ENCODE measurements around the gene MMP19.
A peak's percentile ranks its signal among the peaks of the same experiment; 100 is the strongest.

The MMP19 gene

GRCh38 chr12:55822228-55822627 lies 20.5 kb downstream of the MMP19 start:
- no peak overlapping the region for H3K4me3 ChIP-seq (ENCODE audit: low read depth, low read length)
- no peak for DNase-seq (ENCODE audit: low read depth)

GRCh38 chr12:55820679-55821078 lies 22.1 kb downstream of the MMP19 start:
- no peak for TF ChIP-seq CTCF (IDR thresholded peaks at IDR 0.05; ENCODE audit: low read depth, low read length, missing control alignments)
- DNase-seq (ENCODE audit: low read depth): no peak
- H3K4me3 ChIP-seq (ENCODE audit: low read depth, low read length): no peak overlapping the region

More at GRCh38 chr12:55822228-55822627, 20.5 kb downstream of the MMP19 start:
- peak; percentile 7 for TF ChIP-seq CTCF (IDR thresholded peaks at IDR 0.05; ENCODE audit: low read depth, low read length, missing control alignments)

GRCh38 chr12:55818886-55819285 lies 23.9 kb downstream of the MMP19 start:
- DNase-seq (ENCODE audit: low read depth): no peak
- peak overlapping the region; percentile 57; the same call in 1 of the 2 replicates for H3K4me3 ChIP-seq (ENCODE audit: low read depth, low read length)
- no peak for TF ChIP-seq CTCF (IDR thresholded peaks at IDR 0.05; ENCODE audit: low read depth, low read length, missing control alignments)

- H3K4me3 ChIP-seq (ENCODE audit: low read depth, low read length): peak overlapping the region; percentile 57
- TF ChIP-seq CTCF (IDR thresholded peaks at IDR 0.05; ENCODE audit: low read depth, low read length, missing control alignments): no peak
- no peak for DNase-seq (ENCODE audit: low read depth)
These were observed 24.5 kb downstream of the MMP19 start for GRCh38 chr12:55818140-55818728.

GRCh38 chr12:55817345-55818139 lies 25.2 kb downstream of the MMP19 start, which contains the start of the genes ORMDL2 and SARNP:
ORMDL2 (plus strand) TSS chr12:55818041; CDS start chr12:55819000, 959 bp downstream.
SARNP (minus strand) TSS chr12:55817724; CDS start chr12:55817701, 23 bp downstream.
- no peak for TF ChIP-seq CTCF (IDR thresholded peaks at IDR 0.05; ENCODE audit: low read depth, low read length, missing control alignments)
- H3K4me3 ChIP-seq (ENCODE audit: low read depth, low read length): peak within 1 kb of the TSS; percentile 73

GRCh38 chr12:55816881-55817344 lies 25.8 kb downstream of the MMP19 start:
- H3K4me3 ChIP-seq (ENCODE audit: low read depth, low read length): peak overlapping the region; percentile 73
- TF ChIP-seq CTCF (IDR thresholded peaks at IDR 0.05; ENCODE audit: low read depth, low read length, missing control alignments): no peak
- no peak for DNase-seq (ENCODE audit: low read depth)

More at GRCh38 chr12:55817345-55818139, 25.2 kb downstream of the MMP19 start, which contains the start of the genes ORMDL2 and SARNP:
- peak; percentile 100 for DNase-seq (ENCODE audit: low read depth)

Measured in GM12864 (cell line).